Uterus (tissue), 4 donors: Measurements from ENCODE around the gene CPM. TPM values are rescaled to one million over a fixed set of nuclear protein-coding genes. Genes with fewer than 3 reads are reported as not detected.

Source experiments
- DNase-seq, 2 donors: peaks; one replicate each; pipeline ENCODE4 v3.0.0-alpha.2; 2019 to 2020
- H3K27ac ChIP-seq, 2 donors: fragments of 200-600 bp; sonication (generic); 1 replicate in 1 of 2; 2 replicates in 1 of 2; pipeline ENCODE4 v1.5.1; 2016 to 2018
- H3K27me3 ChIP-seq, 2 donors: fragments of 200-600 bp; sonication (generic); one replicate each; pipeline ENCODE4 v1.5.1; 2018 to 2019; ENCODE audit warnings: control low read depth in 1 of 2
- H3K36me3 ChIP-seq, 2 donors: fragments of 200-600 bp; sonication (generic); one replicate each; pipeline ENCODE4 v1.5.1; 2019; ENCODE audit warnings: control low read depth in 1 of 2
- H3K4me1 ChIP-seq, 2 donors: fragments of 200-600 bp; sonication (generic); one replicate each; pipeline ENCODE4 v1.5.1; 2018 to 2019; ENCODE audit warnings: control low read depth in 1 of 2
- H3K4me3 ChIP-seq, 2 donors: fragments of 200-600 bp; sonication (generic); 1 replicate in 1 of 2; 2 replicates in 1 of 2; pipeline ENCODE4 v1.5.1; 2018 to 2019; ENCODE audit warnings: mild to moderate bottlenecking in 1 of 2
- H3K9me3 ChIP-seq, 2 donors: fragments of 200-600 bp; sonication (generic); one replicate each; pipeline ENCODE4 v1.5.1; 2019; ENCODE audit warnings: control low read depth in 1 of 2
- CTCF ChIP-seq, 4 experiments: fragments of 200-600 bp in 2 of 4; fragments of 450-650 bp in 2 of 4; sonication (generic) in 2 of 4; IDR thresholded peaks; one replicate each; pipeline ENCODE4 v1.5.1; 2016 to 2019; ENCODE audit warnings: antibody characterized with exemption in 4 of 4, mild to moderate bottlenecking in 2 of 4, moderate library complexity in 1 of 4
- POLR2A ChIP-seq, 2 donors: fragments of 450-650 bp; IDR thresholded peaks; one replicate each; pipeline ENCODE4 v1.6.1; 2016; ENCODE audit warnings: antibody characterized with exemption in 2 of 2, mild to moderate bottlenecking in 1 of 2, moderate library complexity in 1 of 2
- intact Hi-C: fragments of 100-400 bp; cut with DNase I; formaldehyde crosslinking; loops from one replicate; pipeline ENCODE4 v1.15.1; 2023; ENCODE audit warnings: low total_unique reads
- total RNA-seq, 4 donors: library from RNA; depleted of rRNA in 3 of 4; stranded (reverse); fragments of >200 nt in 3 of 4; gene quantifications; one replicate each; pipeline versions ENCODE4 v1.1.0 to v1.2.4, GENCODE V29; 2014 to 2023
- donor health status: DM: yes; HTN: yes; CAD: no.

The CPM gene
- total RNA-seq, 4 donors from 2014 or later = 4.4 to 20.0 (median 10.7) TPM

- no peak overlapping the region for H3K4me3 ChIP-seq
Observed at GRCh38 chr12:68885381-68885780, 47.6 kb downstream of the CPM start.

DNA sequence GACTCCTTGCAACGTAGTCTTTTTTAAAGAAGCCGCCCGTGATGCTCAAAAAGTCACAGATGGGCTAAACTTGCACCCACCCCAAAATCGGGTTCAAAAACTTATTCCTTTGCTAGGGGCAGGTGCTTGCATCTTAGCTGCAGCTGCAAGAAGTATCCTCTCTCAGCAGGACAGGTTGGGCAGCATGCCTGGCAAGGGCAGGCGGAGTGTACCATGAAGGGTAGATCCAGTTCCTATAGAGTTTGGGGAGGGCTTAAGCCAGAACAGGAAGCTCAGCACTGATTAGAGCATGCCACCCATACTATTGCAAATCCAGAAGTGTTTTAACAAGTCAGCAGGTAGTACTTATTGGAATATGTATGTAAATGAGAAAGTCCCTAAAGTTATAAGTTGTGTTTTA, 48.7 kb downstream of the CPM start:
- Histone ChIP-seq H3K27ac (no peak overlapping the region), H3K27me3 (no peaks in the 10 kb centered on the region), H3K9me3 (no peaks in the 10 kb centered on the region), H3K4me3 (no peak overlapping the region), H3K4me1 (no peaks in the 10 kb centered on the region), H3K36me3 (no peaks in the 10 kb centered on the region)
- intact Hi-C loops = no loop called here
- TF ChIP-seq CTCF (IDR thresholded peaks at IDR 0.05) = no peak
- no peak for DNase-seq

More at GRCh38 chr12:68885381-68885780, 47.6 kb downstream of the CPM start:
- no peaks in the 10 kb centered on the region for H3K36me3 ChIP-seq
- no peaks in the 10 kb centered on the region for H3K4me1 ChIP-seq
- no peak for DNase-seq
- H3K27ac ChIP-seq = no peak overlapping the region
- H3K9me3 ChIP-seq = no peaks in the 10 kb centered on the region
- H3K27me3 ChIP-seq = no peaks in the 10 kb centered on the region
- TF ChIP-seq CTCF (IDR thresholded peaks at IDR 0.05) = no peak
- TF ChIP-seq POLR2A (IDR thresholded peaks at IDR 0.05) = no peak
- intact Hi-C loops = no loop called here

DNA sequence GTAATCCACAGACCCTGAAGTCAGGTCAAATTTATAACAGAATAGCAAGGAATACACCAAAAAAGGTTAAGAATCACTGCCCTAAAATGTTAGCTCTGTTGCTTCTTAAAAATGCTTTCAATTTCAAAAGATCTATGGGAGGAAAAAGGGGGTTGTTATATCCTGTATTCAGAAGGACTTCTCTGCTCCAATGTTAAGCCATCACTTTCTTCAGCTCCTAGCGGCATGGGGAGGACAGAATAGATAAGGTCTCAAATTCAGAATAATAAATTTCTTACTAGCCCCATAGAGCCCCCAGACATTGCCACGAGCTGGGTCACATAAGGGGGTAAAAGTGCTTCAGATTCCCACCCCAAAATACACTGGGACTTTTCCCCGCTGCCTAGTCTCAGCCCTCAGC, 49.8 kb downstream of the CPM start:
- H3K27ac ChIP-seq = no peak overlapping the region

GRCh38 chr12:68882251-68882964, 50.6 kb downstream of the CPM start:
- Histone ChIP-seq H3K4me1 (no peaks in the 10 kb centered on the region), H3K27ac (no peak overlapping the region), H3K9me3 (no peaks in the 10 kb centered on the region), H3K27me3 (no peaks in the 10 kb centered on the region), H3K36me3 (no peaks in the 10 kb centered on the region), H3K4me3 (no peak overlapping the region)
- TF ChIP-seq POLR2A (IDR thresholded peaks at IDR 0.05) (no peak), CTCF (IDR thresholded peaks at IDR 0.05) (no peak)
- intact Hi-C loops = no loop called here
- DNase-seq = no peak

More for the DNA sequence above, 49.8 kb downstream of the CPM start:
- H3K9me3 ChIP-seq = no peaks in the 10 kb centered on the region
- H3K36me3 ChIP-seq = no peaks in the 10 kb centered on the region
- intact Hi-C loops = no loop called here
- no peaks in the 10 kb centered on the region for H3K27me3 ChIP-seq
- H3K4me3 ChIP-seq = no peak overlapping the region
- TF ChIP-seq CTCF (IDR thresholded peaks at IDR 0.05) (no peak), POLR2A (IDR thresholded peaks at IDR 0.05) (no peak)
- DNase-seq = no peak
- no peaks in the 10 kb centered on the region for H3K4me1 ChIP-seq

- no peak overlapping the region for H3K4me3 ChIP-seq
- intact Hi-C loops = no loop called here
- TF ChIP-seq CTCF (IDR thresholded peaks at IDR 0.05) (no peak), POLR2A (IDR thresholded peaks at IDR 0.05) (no peak)
Observed at GRCh38 chr12:68880660-68881325, 52.2 kb downstream of the CPM start.

More at GRCh38 chr12:68880660-68881325, 52.2 kb downstream of the CPM start:
- Histone ChIP-seq H3K4me1 (no peaks in the 10 kb centered on the region), H3K9me3 (no peaks in the 10 kb centered on the region), H3K27ac (no peak overlapping the region), H3K27me3 (no peaks in the 10 kb centered on the region), H3K36me3 (no peaks in the 10 kb centered on the region)
- DNase-seq = no peak
